Head of caudate nucleus (tissue), 42 donors: ENCODE measurements around the gene MSH3.

ENCODE experiments used
- DNase-seq, 42 donors: peaks; one replicate each; pipeline versions ENCODE4 v3.0.0 to v3.0.0-alpha.2; 2020 to 2021; ENCODE audit warnings: mixed read lengths in 7 of 42
- intact Hi-C: fragments of 100-400 bp; cut with DNase I; formaldehyde crosslinking; loops from one replicate; pipeline ENCODE4 v1.15.0; 2022

The MSH3 gene

DNA sequence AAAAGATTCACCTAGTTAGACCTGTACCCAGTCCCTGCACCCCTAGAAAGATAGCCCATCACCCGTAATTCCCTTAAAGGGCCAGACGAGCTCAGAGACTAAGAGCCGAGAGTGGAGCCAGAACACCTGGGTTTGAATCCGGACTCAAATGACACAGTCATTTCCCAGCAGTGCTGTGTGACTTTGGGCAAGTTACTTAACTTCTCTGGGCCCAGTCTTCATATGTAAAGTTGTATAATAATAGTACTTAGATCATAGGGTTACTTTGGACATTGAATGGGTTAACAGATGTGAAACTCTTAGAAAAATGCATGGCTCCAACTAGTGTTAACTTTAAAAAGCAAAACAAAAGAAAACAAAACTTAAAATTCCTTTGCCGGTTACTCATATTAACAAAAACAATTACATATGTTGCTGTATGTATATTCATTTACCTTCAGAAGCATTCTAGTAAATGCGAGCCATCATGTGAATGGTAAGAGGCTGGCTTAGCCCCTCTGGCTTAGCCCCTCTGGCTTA is 265.3 kb downstream of the MSH3 start:
- DNase-seq = no peak
- intact Hi-C loops = no loop called here

DNA sequence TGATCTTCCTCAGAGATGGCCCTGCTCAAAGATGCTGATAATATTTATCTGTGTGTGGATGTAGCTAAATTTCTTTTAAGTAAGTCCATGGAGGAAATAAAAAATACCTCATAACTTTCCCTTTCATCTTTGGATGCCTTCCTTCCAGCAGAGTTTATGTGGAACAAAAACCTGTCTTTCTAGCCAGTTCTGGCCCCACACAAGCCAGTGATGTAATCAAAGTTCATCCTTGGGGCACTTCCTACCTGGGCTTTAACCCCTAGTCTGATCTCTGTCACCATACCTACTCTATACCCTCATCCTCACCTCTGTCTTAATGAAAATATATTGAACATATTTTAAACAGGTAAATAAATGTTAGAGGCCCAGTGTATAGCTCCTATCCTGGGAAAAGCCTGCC is 265.9 kb downstream of the MSH3 start:
- DNase-seq = no peak
- intact Hi-C loops = no loop called here

DNA sequence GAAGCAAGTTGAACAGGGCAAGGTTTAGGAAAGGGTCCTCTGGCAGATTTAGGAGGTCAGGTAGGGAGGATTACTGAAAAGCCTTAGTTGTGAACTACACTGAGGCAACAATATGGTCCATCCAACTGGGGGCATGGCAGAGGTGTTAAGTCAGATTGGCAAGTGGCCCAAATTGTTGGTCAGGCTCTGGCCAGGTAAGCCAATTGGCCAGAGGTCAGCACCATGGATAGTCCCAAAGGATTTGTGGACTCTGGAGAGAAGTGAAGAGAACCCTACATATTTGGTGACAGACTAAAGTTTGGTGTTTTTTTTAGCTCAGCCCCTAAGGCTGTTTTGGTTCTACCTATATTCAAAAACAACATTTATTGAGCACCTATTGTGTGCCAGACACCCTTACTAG is 266.6 kb downstream of the MSH3 start:
- intact Hi-C loops = no loop called here
- DNase-seq = no peak

DNA sequence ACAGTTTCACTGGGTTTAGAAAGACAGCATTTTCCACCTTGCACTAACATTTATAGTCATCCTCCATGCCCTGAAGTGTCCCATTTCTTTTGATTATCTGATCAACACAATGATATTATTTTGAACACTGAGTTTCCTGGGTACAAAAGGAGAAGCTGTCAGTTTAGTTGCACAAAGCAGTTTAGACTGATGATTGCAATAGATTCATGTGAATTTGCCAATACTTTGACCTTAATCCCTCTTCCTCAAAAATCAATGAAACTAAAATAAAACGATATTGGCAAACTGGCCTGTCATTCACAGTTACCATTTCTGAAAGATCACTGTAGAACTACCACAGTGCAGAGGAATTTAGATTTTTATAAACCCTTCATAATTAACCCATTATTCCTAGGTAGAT is 271.5 kb downstream of the MSH3 start:
- intact Hi-C loops = no loop called here
- DNase-seq = no peak
